Neural cell (in vitro differentiated cells): Measurements from ENCODE around the gene MYOM1.

Source experiments
- EP300 ChIP-seq: fragments of 450-650 bp; conservative IDR thresholded peaks from 2 replicates; pipeline ENCODE4 v1.6.1; 2014; ENCODE audit warnings: antibody characterized with exemption, mild to moderate bottlenecking, moderate library complexity; ENCODE audit not compliant: poor library complexity, severe bottlenecking
- POLR2AphosphoS5 ChIP-seq: IDR thresholded peaks from 2 replicates; pipeline ENCODE4 v1.6.1; 2012

- no peak for TF ChIP-seq EP300
- TF ChIP-seq POLR2AphosphoS5: no peak
These were observed 31.6 kb upstream of the MYOM1 start for GRCh38 chr18:3251249-3251962.
